Measurements from ENCODE around the gene ELAC2. TPM values are rescaled to one million over a fixed set of nuclear protein-coding genes. Genes with fewer than 3 reads are reported as not detected.

Gene ELAC2
- total RNA-seq, 1 experiment from 2014 or later: 62.7 TPM

- Histone ChIP-seq H3K36me3 (ENCODE audit: low read depth) (no peaks in the 10 kb centered on the region), H4K20me1 (ENCODE audit: insufficient read depth) (no peaks in the 10 kb centered on the region), H3K27me3 (ENCODE audit: insufficient read depth, low read depth) (no peaks in the 10 kb centered on the region), H3F3A (ENCODE audit: insufficient read depth, low read depth) (no peaks in the 10 kb centered on the region), H3K27ac (no peak overlapping the region), H3K79me2 (ENCODE audit: low read depth) (no peaks in the 10 kb centered on the region), H3K9me3 (ENCODE audit: insufficient read depth, low read depth) (no peaks in the 10 kb centered on the region), H3K4me2 (no peak overlapping the region), H2AFZ (no peak overlapping the region), H3K4me1 (replicated peaks; ENCODE audit: insufficient read depth) (no peaks in the 10 kb centered on the region), H3K9me2 (ENCODE audit: insufficient read depth) (no peaks in the 10 kb centered on the region), H3K4me3 (no peak overlapping the region)
- POLR2A ChIA-PET (ENCODE audit: unreplicated experiment): no interaction called here
- TF ChIP-seq EZH2 (IDR thresholded peaks at IDR 0.05; ENCODE audit: low read depth) (no peak), CTCF (conservative IDR thresholded peaks at IDR 0.05) (no peak)
- no peak for DNase-seq
- CTCF ChIA-PET: no interaction called here
- intact Hi-C loops (cut with micrococcal nuclease; ENCODE audit: unreplicated experiment): no loop called here
- BruUV-seq (replicated peaks): no TSS peak
These were observed 23.3 kb downstream of the ELAC2 start for GRCh38 chr17:12994341-12995074.

GRCh38 chr17:12993631-12994030 is 24.2 kb downstream of the ELAC2 start:
- POLR2A ChIA-PET (ENCODE audit: unreplicated experiment): no interaction called here
- no peak for DNase-seq
- intact Hi-C loops (cut with micrococcal nuclease; ENCODE audit: unreplicated experiment): no loop called here

GRCh38 chr17:12992676-12993075 is 25.2 kb downstream of the ELAC2 start:
- Histone ChIP-seq H3F3A (ENCODE audit: insufficient read depth, low read depth) (no peaks in the 10 kb centered on the region), H3K27ac (no peak overlapping the region), H3K9me2 (ENCODE audit: insufficient read depth) (no peaks in the 10 kb centered on the region), H3K36me3 (ENCODE audit: low read depth) (no peaks in the 10 kb centered on the region), H3K79me2 (ENCODE audit: low read depth) (no peaks in the 10 kb centered on the region), H3K9me3 (ENCODE audit: insufficient read depth, low read depth) (no peaks in the 10 kb centered on the region), H4K20me1 (ENCODE audit: insufficient read depth) (no peaks in the 10 kb centered on the region), H2AFZ (no peak overlapping the region), H3K4me3 (no peak overlapping the region), H3K27me3 (ENCODE audit: insufficient read depth, low read depth) (no peaks in the 10 kb centered on the region), H3K4me2 (no peak overlapping the region), H3K4me1 (replicated peaks; ENCODE audit: insufficient read depth) (no peaks in the 10 kb centered on the region)
- ChIA-PET POLR2A (ENCODE audit: unreplicated experiment) (no interaction called here), CTCF (interaction anchor here (0.9 kb wide), 1 partner anchor 11 kb away, joined by 3 read pairs; no protein-coding TSS in a partner anchor)
- no peak for TF ChIP-seq CTCF (conservative IDR thresholded peaks at IDR 0.05)
- no peak for TF ChIP-seq EZH2 (IDR thresholded peaks at IDR 0.05; ENCODE audit: low read depth)
- intact Hi-C loops (cut with micrococcal nuclease; ENCODE audit: unreplicated experiment): no loop called here
- BruUV-seq (replicated peaks): no TSS peak
- no peak for DNase-seq

More at GRCh38 chr17:12993631-12994030, 24.2 kb downstream of the ELAC2 start:
- CTCF ChIA-PET: no interaction called here
- H3K27ac ChIP-seq: no peak overlapping the region
- H3K79me2 ChIP-seq (ENCODE audit: low read depth): no peaks in the 10 kb centered on the region
- H2AFZ ChIP-seq: no peak overlapping the region
- no peaks in the 10 kb centered on the region for H3K27me3 ChIP-seq (ENCODE audit: insufficient read depth, low read depth)
- no peak overlapping the region for H3K4me2 ChIP-seq
- no peaks in the 10 kb centered on the region for H3K9me3 ChIP-seq (ENCODE audit: insufficient read depth, low read depth)
- BruUV-seq (replicated peaks): no TSS peak
- no peak overlapping the region for H3K4me3 ChIP-seq
- H3K36me3 ChIP-seq (ENCODE audit: low read depth): no peaks in the 10 kb centered on the region
- H3F3A ChIP-seq (ENCODE audit: insufficient read depth, low read depth): no peaks in the 10 kb centered on the region
- no peaks in the 10 kb centered on the region for H3K4me1 ChIP-seq (replicated peaks; ENCODE audit: insufficient read depth)
- H3K9me2 ChIP-seq (ENCODE audit: insufficient read depth): no peaks in the 10 kb centered on the region
- TF ChIP-seq CTCF (conservative IDR thresholded peaks at IDR 0.05) (no peak), EZH2 (IDR thresholded peaks at IDR 0.05; ENCODE audit: low read depth) (no peak)
- H4K20me1 ChIP-seq (ENCODE audit: insufficient read depth): no peaks in the 10 kb centered on the region

Measured in PC-9 (cell line).